ENCODE data around the gene VRK2.

VRK2 gene

DNA sequence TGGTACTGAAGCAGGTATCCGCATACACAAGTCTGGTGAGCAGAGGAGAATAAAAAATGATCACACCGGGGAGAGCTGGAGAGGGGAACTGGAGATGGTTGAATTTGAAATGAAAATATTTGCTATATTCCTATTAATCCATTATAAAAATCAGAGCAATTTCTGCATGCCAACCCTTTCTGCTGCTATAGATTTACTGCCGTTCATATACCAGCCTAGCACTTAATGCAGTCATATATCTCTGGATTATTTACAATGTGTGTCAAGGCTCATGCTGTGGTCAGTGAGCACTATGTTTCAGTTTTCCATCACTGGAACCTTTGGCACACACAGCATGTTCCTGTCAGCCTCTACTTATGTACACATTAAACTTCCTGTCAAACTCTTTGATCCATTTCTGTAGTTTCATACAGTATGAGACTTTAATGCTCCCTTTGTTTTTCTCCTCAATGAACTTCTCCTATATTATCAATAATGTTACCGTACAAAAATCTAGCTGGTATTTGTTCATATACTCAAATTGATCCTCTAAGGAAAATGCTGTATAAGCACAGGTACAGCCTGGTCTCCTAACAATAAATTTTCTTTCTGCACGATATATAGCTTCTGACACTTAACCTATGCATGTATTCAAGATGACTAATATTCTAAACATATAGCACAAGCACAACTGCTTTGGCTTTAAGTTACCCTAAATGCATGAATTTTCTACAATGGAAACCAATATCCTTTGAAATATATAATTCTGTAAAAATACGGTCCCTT is 157.8 kb downstream of the VRK2 start:
- H3K4me3 ChIP-seq (ENCODE audit: severe bottlenecking) = no peak overlapping the region
- no peak for DNase-seq (ENCODE audit: low spot score)
- TF ChIP-seq, protein P1, sequence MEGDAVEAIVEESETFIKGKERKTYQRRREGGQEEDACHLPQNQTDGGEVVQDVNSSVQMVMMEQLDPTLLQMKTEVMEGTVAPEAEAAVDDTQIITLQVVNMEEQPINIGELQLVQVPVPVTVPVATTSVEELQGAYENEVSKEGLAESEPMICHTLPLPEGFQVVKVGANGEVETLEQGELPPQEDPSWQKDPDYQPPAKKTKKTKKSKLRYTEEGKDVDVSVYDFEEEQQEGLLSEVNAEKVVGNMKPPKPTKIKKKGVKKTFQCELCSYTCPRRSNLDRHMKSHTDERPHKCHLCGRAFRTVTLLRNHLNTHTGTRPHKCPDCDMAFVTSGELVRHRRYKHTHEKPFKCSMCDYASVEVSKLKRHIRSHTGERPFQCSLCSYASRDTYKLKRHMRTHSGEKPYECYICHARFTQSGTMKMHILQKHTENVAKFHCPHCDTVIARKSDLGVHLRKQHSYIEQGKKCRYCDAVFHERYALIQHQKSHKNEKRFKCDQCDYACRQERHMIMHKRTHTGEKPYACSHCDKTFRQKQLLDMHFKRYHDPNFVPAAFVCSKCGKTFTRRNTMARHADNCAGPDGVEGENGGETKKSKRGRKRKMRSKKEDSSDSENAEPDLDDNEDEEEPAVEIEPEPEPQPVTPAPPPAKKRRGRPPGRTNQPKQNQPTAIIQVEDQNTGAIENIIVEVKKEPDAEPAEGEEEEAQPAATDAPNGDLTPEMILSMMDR (IDR thresholded peaks at IDR 0.05; ENCODE audit: poor library complexity, severe bottlenecking) = no peak
- ATAC-seq (ENCODE audit: low read depth) = peak; percentile 93
- H3K27me3 ChIP-seq (ENCODE audit: insufficient read depth, poor library complexity, severe bottlenecking) = no peaks in the 10 kb centered on the region
- H3K9me3 ChIP-seq (ENCODE audit: severe bottlenecking) = no peaks in the 10 kb centered on the region
- peak overlapping the region; percentile 30 for H3K27ac ChIP-seq (ENCODE audit: poor library complexity, severe bottlenecking)
- H3K4me1 ChIP-seq (ENCODE audit: insufficient read depth, poor library complexity, severe bottlenecking) = peaks cover 12% of the 10 kb centered on the region
- H3K36me3 ChIP-seq (ENCODE audit: low read depth) = peaks cover 39% of the 10 kb centered on the region

DNA sequence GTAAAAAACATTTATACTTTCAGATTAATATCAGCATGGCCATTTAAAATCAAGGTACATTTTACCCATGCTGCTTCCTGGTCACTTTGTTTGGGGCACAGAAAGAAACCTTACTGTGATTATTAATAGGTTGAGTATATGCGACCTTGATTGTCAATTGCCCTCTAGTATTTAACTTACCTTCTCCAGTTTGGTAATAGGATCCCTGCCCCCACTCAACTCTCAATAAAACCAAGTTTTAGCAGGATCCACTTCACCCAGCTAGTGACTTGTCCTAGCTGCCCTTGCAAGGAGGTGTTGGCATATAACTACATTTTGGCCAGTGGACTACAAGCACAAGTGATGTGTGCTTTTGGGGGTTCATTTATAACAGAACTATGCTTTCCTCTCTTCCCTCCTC is 160.2 kb downstream of the VRK2 start:
- Histone ChIP-seq H3K4me1 (ENCODE audit: insufficient read depth, poor library complexity, severe bottlenecking) (peaks cover 12% of the 10 kb centered on the region), H3K36me3 (ENCODE audit: low read depth) (peaks cover 33% of the 10 kb centered on the region), H3K4me3 (ENCODE audit: severe bottlenecking) (no peak overlapping the region), H3K27me3 (ENCODE audit: insufficient read depth, poor library complexity, severe bottlenecking) (no peaks in the 10 kb centered on the region), H3K9me3 (ENCODE audit: severe bottlenecking) (no peaks in the 10 kb centered on the region), H3K27ac (ENCODE audit: poor library complexity, severe bottlenecking) (no peak overlapping the region)
- no peak for DNase-seq (ENCODE audit: low spot score)
- TF ChIP-seq, protein P1 (IDR thresholded peaks at IDR 0.05; ENCODE audit: poor library complexity, severe bottlenecking) = no peak
- no peak for ATAC-seq (ENCODE audit: low read depth)

DNA sequence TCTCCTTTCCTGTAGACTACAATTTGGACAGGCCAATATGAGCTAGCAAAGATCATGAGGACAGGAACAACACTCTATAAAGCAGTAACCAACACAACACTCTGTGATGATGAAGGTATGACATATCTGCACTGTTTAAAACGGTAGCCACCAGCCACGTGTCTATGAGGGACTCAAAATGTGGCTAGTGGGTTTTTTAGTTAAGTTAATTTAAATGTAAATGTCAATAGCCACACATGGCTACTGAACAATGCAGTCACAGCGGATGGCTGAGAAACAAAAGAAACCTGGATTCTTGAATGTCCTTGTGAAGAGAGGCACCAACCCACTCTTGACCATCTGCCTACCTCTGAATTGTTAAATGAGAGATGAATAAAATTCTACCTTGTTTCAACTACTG is 160.6 kb downstream of the VRK2 start:
- H3K27ac ChIP-seq (ENCODE audit: poor library complexity, severe bottlenecking) = no peak overlapping the region
- no peak for DNase-seq (ENCODE audit: low spot score)

More for the DNA sequence above, 160.6 kb downstream of the VRK2 start:
- no peak for ATAC-seq (ENCODE audit: low read depth)
- Histone ChIP-seq H3K4me3 (ENCODE audit: severe bottlenecking) (no peak overlapping the region), H3K9me3 (ENCODE audit: severe bottlenecking) (no peaks in the 10 kb centered on the region), H3K4me1 (ENCODE audit: insufficient read depth, poor library complexity, severe bottlenecking) (peaks cover 12% of the 10 kb centered on the region), H3K27me3 (ENCODE audit: insufficient read depth, poor library complexity, severe bottlenecking) (no peaks in the 10 kb centered on the region), H3K36me3 (ENCODE audit: low read depth) (peaks cover 35% of the 10 kb centered on the region)
- TF ChIP-seq, protein P1 (IDR thresholded peaks at IDR 0.05; ENCODE audit: poor library complexity, severe bottlenecking) = no peak

All from RWPE2 (cell line).